GM21526 (cell line): Measurements from ENCODE around the gene AHCYL2.
"Not testable (repeated sequence)": the region's sequence is repeated elsewhere in the genome, so short reads cannot be mapped to it uniquely, and the experiment has no call there.

Experiments used
- ATAC-seq: cut with Tn5 transposase; IDR thresholded peaks from one replicate; pipeline ENCODE4 v1.9.1; 2021; ENCODE audit warnings: moderate library complexity; ENCODE audit not compliant: unreplicated experiment, low FRiP score

AHCYL2 gene

DNA sequence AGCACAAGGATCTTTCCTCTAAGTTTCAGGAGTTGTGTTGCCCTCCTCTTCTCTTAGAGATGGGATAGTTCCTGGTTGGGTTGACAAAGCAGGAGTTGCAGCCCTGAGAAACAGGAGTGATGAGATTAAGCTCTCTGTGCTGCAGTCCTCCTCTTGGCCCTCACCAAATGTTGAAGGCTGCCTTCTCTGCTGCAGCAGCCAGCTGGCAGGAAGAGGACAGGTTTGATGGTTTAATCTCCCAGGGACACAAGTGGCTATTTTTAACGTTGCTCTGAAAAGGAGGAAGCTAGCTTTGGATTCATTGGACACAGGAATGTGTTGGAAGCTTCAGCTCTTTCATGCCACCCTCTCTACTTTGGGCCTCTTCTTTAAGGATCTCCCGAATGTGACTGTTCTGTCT is 218.8 kb downstream of the AHCYL2 start:
- no peak for ATAC-seq

DNA sequence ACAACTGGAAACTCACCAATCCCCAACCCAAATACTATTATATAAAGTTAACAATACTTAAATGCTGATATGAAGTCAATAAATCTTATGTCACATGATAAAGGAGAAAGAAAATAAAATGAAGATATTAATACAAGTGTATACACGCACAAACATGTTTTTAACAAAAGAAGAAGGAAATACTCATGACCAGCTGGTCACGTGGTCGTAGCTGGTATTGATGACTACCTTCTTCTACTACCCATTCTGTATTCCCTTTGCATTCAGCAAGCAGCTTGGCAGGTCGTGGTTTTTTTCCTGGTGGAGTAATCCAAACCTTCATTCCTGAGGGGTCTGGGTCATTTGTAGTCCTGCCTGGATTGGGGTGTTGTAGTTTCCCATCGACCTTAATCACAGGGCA is 219.9 kb downstream of the AHCYL2 start:
- not testable (repeated sequence) for ATAC-seq

DNA sequence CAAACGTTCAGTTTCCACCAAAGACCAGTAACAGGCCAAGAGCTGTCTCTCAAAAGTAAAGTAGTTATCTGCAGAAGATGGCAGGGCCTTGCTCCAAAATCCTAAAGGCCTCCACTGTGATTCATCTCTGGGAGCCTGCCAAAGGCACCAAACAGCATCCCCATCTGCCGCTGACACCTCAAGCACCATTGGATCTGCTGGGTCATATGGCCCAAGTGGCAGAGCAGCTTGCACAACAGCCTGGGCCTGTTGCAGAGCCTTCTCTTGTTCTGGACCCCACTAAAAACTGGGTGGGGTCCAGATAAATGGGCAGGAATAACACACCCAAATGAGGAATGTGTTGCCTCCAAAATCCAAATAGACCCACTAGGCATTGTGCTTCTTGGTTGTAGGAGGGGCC is 222.1 kb downstream of the AHCYL2 start:
- ATAC-seq, result not testable (repeated sequence)

DNA sequence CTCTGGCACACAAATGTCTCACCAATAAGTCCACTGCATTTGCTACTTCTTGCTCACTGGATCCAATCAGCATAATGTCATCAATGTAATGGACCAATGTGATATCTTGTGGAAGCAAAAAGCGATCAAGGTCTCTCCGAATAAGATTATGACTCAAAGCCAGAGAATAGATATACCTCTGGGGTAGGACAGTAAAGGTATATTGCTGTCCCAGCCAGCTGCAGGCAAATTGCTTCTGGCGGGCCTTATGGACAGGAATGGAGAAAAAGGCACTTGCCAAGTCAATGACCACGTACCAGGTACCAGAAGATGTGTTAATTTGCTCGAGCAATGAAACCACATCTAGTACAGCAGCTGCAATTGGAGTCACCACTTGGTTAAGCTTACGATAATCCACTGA is 222.6 kb downstream of the AHCYL2 start:
- not testable (repeated sequence) for ATAC-seq

DNA sequence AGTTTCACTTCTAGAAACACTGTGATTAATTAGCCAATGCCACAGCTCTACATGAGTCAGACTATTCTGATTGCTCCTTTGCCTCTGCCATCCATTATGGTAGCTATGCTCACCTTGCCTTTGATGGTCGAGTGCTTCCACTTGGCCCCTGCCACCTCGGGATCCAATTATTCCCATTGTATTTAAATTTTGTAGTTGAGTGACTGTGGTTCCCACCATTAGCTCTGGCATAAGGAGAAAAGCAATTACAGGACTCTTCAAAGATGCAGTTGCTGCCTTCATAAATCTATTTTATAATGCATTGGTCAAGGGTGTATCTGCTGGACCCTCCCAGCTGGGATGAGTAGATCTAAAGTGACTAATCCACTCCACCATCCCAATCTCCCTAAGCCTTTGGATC is 223.8 kb downstream of the AHCYL2 start:
- not testable (repeated sequence) for ATAC-seq

DNA sequence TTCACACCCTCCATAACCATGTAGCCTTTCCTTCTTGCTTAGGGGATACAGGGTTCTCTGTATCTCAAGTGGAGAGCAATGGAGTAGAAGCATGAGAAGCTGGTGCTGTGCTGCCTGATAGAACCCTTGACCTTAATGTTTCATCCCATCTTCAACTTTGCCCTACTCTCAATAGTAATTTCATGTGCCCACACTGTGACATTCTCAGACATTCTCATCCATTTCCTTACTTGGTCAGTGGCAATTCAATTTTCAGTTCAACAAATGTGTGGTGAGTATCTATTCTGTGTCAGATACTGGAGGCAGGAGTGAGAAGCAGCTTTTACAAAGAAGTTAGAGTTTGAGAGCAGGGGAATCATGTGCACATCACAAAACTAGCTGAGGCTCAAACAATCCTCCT is 225.5 kb downstream of the AHCYL2 start:
- ATAC-seq, result no peak

DNA sequence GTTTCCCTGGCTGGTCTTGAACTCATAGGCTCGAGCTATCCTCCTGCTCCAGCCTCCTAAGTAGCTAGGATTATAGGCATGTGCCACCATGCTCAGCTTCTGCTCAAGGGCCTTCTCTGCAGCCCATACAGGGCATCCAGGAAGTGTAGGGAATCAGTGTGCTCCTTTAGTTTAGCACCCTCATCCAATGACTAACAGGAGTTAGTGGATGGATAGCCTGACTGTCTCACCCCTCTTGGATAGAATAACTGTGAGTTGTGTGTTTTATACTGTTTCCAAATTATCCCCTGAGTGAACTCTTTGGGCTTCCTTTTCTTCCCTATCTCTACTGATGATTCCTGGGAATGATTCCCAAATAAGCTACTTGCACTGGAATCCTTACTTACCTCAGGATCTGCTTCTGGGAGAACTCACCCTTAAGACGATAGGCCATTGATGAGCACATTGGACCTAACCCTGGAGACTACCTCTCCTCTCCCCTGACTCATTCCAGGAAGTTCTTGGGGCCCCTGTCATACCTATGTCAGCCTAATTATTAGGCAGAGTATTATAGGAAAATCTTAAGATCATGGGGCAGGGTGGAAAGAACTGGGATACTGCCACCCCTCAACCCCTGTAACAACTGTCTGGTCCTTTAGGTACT is 227.9 kb downstream of the AHCYL2 start:
- no peak for ATAC-seq

DNA sequence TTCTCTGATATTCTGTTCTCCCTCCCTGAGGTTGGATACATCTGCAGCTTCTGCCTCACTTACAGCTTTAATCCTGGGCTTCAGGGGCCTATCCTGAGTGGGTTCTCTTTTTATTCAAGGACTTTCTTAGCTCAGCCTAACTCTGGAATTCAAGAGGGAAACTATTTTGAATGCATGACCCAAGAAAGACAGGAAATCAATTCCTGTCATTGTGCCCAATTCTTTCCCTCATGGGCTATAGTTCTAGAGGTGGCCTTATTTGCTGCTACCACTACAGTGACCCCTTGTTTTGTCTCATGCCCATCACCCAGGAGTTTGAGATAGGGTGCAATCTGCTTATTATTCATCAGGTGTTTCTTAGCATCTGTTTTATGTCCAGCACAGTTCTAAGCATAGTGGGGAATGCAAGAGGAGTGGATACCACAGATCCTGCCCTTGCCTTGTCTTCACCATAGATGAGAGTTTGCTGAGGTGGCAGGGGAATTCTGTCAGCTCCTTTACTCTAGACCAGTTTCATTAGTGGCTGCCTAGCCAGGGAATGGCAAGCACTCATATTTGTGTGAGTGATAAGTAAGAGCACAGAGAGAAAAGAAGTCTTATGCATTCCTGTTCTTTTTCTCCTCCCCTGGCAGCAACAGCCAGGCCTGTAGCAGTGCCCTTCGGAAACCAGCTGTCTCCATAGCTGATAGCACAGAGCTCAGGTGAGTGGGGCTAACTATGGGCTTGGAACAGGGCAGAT is 228.8 kb downstream of the AHCYL2 start:
- no peak for ATAC-seq

DNA sequence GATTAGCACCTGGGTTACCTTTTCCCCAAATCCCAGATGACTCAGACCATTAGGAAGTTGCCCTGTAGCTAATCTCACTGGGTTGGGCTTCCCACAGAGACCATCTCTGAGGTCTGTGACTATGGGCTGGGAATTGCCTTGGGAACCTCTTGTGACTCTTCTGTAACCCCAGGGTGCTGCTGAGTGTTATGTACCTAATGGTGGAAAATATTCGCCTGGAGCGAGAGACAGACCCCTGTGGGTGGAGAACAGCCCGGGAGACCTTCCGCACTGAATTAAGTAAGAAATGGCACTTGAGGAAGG is 229.4 kb downstream of the AHCYL2 start:
- no peak for ATAC-seq

DNA sequence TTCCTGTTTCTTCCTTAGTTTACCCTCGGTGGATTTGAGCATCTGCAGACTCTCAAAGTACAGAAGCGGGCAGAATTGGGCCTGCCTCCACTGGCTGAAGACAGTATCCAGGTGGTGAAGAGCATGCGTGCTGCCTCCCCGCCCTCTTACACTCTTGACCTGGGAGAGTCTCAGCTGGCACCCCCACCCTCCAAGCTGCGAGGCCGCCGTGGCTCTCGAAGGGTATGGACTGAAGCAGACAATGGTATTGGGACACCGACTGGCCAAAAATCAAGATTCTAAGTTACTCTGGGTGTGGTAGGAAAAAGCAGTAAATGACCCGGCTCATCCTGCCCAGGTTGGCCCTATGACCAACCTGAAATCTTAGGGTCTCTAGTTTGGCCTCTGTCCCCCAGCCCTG is 231.6 kb downstream of the AHCYL2 start:
- ATAC-seq, result no peak

DNA sequence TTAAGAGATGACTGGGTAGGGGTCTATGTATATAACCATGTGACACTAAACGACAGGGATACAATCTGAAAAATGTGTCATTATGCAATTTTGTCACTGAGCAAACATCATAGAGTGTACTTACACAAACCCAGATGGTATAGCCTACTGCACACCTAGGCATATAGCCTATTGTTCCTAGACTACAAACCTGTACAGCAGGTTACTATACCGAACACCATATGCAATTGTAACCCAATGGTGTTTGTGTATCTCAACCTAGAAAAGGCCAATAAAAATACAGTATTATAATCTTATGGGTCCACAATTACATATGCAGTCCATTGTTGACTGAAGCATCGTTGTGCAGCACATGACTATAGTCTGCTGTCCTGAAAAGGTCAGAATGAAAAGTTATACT is 232.3 kb downstream of the AHCYL2 start:
- no peak for ATAC-seq

DNA sequence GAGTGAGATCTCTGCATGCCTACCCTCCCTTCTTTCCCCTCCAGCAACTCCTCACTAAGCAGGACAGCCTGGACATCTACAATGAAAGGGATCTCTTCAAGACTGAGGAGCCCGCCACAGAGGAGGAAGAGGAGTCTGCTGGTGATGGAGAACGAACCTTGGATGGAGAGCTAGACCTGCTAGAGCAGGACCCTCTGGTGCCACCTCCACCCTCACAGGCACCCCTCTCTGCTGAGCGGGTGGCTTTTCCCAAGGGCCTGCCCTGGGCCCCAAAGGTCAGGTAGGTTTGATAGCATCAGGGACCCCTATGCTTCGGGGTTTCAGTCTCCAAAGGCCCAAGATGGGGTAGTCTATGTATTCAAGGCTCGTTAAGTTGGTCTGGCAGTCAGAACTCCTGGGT is 233.3 kb downstream of the AHCYL2 start:
- ATAC-seq, result no peak

DNA sequence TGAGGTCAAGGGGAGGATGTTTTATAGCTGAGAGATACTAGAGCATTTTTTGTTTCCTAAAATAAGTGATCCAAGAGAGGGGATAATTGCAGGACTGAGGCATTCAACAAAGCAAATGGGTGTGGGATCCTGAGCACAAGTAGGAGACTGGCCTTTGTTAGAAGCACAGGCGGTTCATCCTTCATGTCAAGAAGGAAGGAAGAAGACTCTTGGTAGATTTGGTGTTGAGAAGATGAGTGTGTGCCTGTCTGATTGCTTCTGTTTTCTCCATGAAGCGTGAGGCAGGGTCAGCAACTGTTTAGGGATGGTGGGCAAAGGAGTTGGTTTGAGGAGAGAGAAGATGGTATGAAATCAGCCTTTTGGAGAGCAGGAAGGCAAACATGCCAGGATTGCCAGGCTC is 237.0 kb downstream of the AHCYL2 start:
- no peak for ATAC-seq

DNA sequence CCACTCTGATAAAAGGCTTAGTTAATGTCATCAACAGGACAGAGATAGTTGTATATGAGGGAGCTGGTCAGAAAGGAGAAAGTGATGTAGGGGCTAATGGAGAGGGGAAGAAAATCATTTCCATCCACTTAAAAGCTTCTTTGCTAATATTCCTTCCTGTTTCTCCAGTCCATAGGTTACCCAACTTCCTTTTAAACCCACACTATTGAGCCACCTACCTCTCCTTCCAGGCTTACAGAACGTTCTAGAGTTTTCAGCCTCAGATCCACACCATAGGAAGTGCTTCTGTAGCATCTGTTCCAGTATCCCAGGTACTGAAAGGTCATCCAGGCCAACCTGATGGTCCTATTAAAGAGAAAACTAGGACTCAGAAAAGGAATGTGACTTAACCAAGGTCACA is 237.6 kb downstream of the AHCYL2 start:
- ATAC-seq, result no peak

DNA sequence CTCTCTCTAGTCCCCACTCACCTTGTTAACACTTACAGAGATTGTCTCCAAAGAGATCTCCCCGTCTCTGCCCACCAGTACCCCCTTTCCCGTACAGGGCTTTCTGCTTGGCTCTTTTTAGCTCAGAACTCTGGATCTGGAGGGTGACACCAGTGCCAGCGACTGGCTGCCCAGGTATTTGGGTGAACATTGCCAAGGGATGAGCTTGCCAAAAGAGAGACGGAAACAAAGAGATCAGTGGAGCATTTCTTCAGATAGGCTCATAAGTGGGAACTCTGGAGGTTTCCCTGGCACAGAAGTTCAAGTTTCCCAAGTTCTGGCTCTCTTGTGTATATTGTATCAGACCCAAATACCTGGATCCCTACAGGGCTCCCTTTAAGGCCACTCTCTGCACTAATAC is 239.4 kb downstream of the AHCYL2 start:
- ATAC-seq, result no peak

DNA sequence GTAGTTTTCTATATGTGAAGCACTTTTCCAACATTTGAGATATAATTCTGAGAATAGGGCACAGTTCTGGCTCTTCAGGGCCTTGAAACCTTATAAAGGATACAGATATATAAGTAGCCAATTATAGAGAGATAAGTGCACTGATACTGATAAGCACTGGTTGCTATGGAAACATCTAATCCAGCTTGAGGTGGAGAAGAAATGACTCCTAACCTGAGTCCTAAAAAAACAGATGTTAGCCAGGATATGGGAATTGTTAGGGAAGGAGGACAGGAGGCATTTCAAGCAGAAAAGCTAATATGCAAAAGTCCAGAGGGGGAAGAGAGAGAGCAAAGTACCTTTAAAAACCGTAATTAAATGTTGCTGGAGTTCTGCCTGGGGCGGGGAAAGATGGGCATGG is 240.2 kb downstream of the AHCYL2 start:
- no peak for ATAC-seq

DNA sequence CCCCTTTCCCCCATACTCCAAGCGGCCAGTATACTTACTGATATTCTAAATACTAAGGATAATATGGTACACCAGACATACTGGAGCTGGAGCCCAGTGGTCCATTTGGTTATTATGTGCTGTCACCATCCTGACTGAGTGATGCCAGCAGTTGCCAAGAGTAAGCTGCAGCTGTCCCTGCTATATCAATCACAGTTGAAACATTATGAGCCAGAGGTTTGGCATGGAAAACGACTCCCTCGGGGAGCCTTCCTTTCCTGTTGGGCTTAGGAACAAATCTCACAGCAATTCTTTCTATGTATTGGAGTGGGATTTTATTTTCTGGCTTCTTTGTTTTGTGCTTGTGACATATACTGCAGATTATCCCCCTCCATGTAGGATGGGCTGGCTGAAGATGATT is 242.0 kb downstream of the AHCYL2 start:
- no peak for ATAC-seq

DNA sequence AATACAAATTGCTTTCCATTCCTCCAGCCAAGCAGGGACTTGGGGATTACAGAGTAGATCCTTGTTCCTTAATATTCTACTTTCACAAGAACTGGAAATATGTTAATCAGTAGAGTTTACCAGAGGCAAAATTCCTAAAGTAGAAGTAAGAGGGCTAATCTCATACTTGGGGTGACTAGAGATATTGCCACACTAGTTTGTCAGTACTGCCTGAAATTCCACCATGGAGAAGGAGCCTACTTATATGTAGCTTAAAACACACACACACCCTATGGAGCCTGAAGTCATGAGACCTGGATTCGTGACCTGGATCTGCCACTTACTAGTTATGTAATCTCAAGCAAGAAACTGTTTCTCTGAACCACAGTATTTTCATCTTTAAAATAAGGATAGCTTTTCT is 243.3 kb downstream of the AHCYL2 start:
- no peak for ATAC-seq

DNA sequence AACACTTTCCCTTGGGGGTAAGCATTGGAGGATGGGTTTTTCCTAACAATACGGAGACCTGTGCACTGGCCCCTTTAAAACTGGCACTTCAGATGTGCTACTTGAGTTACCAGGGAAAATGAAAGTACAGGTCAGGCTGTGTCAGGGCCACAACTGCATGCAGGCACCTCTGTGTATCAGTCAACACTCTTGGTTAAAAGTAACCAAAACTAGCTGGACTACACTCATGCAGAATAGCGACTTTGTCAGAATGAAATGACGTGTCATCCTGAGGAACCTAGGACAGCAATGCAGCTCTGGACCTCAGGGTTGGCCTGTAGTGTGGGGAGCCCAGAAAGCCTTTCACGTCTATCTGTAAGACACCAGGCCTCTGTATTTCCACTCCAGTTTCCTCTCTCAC is 243.7 kb downstream of the AHCYL2 start:
- no peak for ATAC-seq

DNA sequence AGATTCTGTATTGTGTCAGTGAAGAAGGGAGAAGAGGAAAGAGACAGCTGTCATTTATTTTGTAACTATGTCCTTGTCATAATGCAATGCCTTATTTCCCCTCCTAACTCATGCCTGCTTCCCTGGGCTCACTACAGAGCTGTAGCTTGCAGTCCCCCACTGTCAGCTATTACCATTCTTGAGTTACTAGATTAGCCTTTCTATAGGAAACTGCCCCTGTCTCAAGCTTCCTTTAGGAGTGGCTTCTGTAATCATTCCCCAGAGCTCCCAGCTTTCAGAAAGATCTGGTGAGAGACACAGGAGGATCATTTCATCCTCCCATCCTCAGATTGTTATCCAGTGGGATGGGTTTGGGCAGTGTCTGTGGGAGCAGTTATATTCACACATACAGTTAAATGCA is 245.1 kb downstream of the AHCYL2 start:
- no peak for ATAC-seq

DNA sequence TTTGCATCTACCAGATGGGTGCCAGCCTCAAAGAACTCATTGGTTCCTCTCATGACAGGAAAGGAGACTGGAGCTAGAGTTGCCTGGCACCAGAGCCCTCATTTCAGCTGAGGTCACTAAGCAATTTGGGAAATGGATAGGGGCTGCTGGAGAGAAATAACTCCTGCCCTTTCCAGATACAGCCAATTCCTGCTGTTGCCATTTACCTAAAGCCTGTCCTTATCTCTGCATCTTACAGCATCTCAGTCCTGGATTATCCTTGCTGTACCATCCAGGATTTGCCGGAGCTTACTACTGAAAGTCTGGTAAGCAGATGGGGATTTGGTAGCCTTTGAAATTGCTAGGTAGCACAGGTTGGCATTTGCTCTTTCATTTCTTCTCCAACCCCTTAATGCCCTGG is 245.6 kb downstream of the AHCYL2 start:
- no peak for ATAC-seq

DNA sequence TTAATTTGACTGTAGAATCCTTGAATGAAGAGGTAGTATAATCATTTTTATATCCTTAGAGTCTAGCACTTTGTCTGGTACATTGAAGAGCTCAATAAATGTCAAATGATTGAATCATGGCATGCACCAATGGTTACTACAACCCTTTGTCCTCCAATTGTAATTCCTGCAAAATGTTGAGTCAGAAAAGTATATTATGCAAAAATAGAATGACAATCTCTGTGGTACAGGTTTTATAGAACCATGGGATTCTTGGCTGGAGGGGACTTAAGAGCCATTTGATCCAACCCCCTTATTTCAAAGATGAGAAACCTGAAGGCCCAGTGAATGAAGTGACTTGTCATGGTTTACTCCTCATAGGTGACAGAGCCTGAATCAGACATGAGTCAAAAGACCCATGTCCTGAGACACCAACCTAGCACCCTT is 246.6 kb downstream of the AHCYL2 start:
- ATAC-seq, result no peak

DNA sequence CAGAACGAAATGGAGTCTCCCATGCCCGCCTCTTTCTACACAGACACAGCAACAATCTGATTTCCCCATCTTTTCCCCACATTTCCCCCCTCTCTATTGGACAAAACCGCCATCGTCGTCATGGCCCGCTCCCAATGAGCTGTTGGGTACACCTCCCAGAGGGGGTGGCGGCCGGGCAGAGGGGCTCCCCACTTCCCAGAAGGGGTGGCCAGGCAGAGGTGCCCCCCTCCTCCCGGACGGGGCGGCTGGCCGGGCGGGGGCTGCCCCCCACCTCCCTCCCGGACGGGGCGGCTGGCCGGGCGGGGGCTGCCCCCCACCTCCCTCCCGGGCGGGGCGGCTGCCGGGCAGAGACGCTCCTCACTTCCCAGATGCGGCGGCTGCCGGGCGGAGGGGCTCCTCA is 251.1 kb downstream of the AHCYL2 start:
- ATAC-seq, result not testable (repeated sequence)
